HS-27A (cell line): ENCODE measurements around the gene DBNDD1.
"Not testable (repeated sequence)": the region's sequence is repeated elsewhere in the genome, so short reads cannot be mapped to it uniquely, and the experiment has no call there.

Experiments
- DNase-seq: peaks from one replicate; pipeline ENCODE4 v3.0.0-alpha.2; 2012; ENCODE audit warnings: low read depth, missing footprints

The DBNDD1 gene

GRCh38 chr16:90011908-90012501, 7.3 kb downstream of the DBNDD1 start:
- no peak for DNase-seq

GRCh38 chr16:90011508-90011819, 7.8 kb downstream of the DBNDD1 start:
- DNase-seq = no peak

GRCh38 chr16:90010676-90011507, 8.4 kb downstream of the DBNDD1 start:
- no peak for DNase-seq

GRCh38 chr16:90009172-90009899, 9.9 kb downstream of the DBNDD1 start:
- DNase-seq = no peak

GRCh38 chr16:90008708-90009145, 10.5 kb downstream of the DBNDD1 start:
- DNase-seq = no peak

- DNase-seq = not testable (repeated sequence)
These were observed 11.5 kb downstream of the DBNDD1 start for GRCh38 chr16:90007635-90008234.

GRCh38 chr16:90007015-90007414, 12.2 kb downstream of the DBNDD1 start:
- no peak for DNase-seq

- no peak for DNase-seq
These were observed 13.1 kb downstream of the DBNDD1 start for GRCh38 chr16:90005956-90006663.

GRCh38 chr16:90004577-90004976, 14.7 kb downstream of the DBNDD1 start:
- DNase-seq = no peak

GRCh38 chr16:90002759-90003158, 16.5 kb downstream of the DBNDD1 start:
- no peak for DNase-seq

- no peak for DNase-seq
These were observed 17.3 kb downstream of the DBNDD1 start for GRCh38 chr16:90001761-90002503.

- DNase-seq = no peak
These were observed 18.4 kb downstream of the DBNDD1 start for GRCh38 chr16:90000733-90001427.

GRCh38 chr16:89999831-90000574, 19.3 kb downstream of the DBNDD1 start:
- DNase-seq = no peak

GRCh38 chr16:89996178-89996489, 23.1 kb downstream of the DBNDD1 start:
- no peak for DNase-seq

GRCh38 chr16:89995475-89996177, 23.6 kb downstream of the DBNDD1 start:
- not testable (repeated sequence) for DNase-seq

- not testable (repeated sequence) for DNase-seq
These were observed 24.4 kb downstream of the DBNDD1 start for GRCh38 chr16:89994721-89995474.

GRCh38 chr16:89994389-89994720, 24.9 kb downstream of the DBNDD1 start:
- DNase-seq = no peak

GRCh38 chr16:89993971-89994370, 25.3 kb downstream of the DBNDD1 start:
- no peak for DNase-seq

- DNase-seq = no peak
These were observed 25.9 kb downstream of the DBNDD1 start for GRCh38 chr16:89993377-89993776.
